C4-2B (cell line): Measurements from ENCODE around the gene CHKA.

ENCODE experiments used
- CTCF ChIP-seq: fragments of 450-650 bp; conservative IDR thresholded peaks from 2 replicates; pipeline ENCODE4 v1.5.1; 2017; ENCODE audit warnings: mild to moderate bottlenecking
- ZFX ChIP-seq: fragments of 450-650 bp; IDR thresholded peaks from 2 replicates; pipeline ENCODE4 v1.6.1; 2017

DNA sequence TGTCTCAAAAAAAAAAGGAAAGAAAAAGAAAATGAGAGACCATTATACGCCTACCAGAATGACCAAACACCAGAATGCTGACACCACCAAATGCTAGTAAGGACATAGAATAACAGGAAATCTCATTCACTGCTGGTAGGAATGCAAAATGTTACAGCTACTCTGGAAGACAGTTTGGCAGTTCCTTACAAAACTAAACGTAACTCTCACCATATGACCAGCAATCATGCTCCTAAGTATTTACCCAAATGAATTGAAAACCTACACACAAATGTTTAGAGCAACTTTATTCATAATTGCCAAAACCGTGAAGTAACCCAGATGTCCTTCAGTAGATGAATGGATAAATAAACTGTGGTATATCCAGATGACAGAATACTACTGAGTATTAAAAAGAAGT is 7.2 kb downstream of the CHKA start:
- TF ChIP-seq CTCF: no peak
- TF ChIP-seq ZFX: no peak
